ENCODE results near the gene MLYCD.

DNA sequence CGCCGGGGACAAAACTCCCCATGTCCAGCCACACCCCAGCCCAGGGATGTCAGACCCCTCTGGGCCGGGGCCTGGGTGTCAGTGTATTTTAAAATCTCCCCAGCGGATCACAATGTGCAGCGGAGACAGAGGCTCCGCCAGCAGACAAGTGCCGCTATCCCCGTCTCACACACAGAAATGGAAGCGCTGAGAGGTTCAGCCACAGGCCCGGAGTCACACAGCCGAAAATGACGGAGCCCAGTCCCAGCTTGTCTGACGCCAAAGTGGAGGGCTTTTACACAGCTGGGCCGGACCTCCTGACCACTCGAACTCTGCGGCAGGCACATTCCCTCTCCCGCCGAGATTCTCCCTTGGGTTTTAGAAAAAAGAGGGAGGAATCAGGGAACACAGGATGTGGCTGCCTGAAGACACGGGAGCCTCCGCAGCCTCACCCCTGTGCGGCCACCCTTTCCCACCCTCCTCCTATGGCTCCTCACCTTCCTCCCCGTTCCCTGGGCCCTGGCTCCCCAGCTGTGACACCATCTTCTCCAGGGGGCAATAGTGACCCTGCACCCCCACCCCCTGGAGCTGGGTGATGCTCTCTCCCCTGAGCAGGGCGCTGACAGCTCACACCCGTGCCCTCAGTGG is 47.4 kb downstream of the MLYCD start:
- TF ChIP-seq, protein P1, sequence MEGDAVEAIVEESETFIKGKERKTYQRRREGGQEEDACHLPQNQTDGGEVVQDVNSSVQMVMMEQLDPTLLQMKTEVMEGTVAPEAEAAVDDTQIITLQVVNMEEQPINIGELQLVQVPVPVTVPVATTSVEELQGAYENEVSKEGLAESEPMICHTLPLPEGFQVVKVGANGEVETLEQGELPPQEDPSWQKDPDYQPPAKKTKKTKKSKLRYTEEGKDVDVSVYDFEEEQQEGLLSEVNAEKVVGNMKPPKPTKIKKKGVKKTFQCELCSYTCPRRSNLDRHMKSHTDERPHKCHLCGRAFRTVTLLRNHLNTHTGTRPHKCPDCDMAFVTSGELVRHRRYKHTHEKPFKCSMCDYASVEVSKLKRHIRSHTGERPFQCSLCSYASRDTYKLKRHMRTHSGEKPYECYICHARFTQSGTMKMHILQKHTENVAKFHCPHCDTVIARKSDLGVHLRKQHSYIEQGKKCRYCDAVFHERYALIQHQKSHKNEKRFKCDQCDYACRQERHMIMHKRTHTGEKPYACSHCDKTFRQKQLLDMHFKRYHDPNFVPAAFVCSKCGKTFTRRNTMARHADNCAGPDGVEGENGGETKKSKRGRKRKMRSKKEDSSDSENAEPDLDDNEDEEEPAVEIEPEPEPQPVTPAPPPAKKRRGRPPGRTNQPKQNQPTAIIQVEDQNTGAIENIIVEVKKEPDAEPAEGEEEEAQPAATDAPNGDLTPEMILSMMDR (IDR thresholded peaks at IDR 0.05; ENCODE audit: insufficient read depth, low read depth, low read length): no peak
- no peak for TF ChIP-seq EZH2 (IDR thresholded peaks at IDR 0.05; ENCODE audit: insufficient read depth, low read length)

Data from astrocyte (in vitro differentiated cells and primary cell).